Stimulated activated CD8-positive, alpha-beta memory T cell treated with anti-CD3 and anti-CD28 coated beads, Interleukin-7, amount 100 ng/mL, for 48 hours (primary cell): ENCODE results near the gene OPTC.
A peak's percentile ranks its signal among the peaks of the same experiment; 100 is the strongest.

Source experiments
- DNase-seq, 2 donors: peaks; one replicate each; pipeline ENCODE4 v3.0.0-alpha.2; 2020; ENCODE audit warnings: low read depth in 1 of 2; ENCODE audit errors: extremely low read depth in 1 of 2

OPTC gene

GRCh38 chr1:203490607-203491006 is 3.3 kb upstream of the OPTC start:
- no peak for DNase-seq

- no peak for DNase-seq
Measured at GRCh38 chr1:203491664-203492063, 2.3 kb upstream of the OPTC start.

GRCh38 chr1:203492082-203492747 is 1.7 kb upstream of the OPTC start:
- DNase-seq, result no peak

GRCh38 chr1:203492748-203493130 is 1.2 kb upstream of the OPTC start:
- DNase-seq, result no peak

- DNase-seq, result no peak
Measured at GRCh38 chr1:203495845-203496244, 1.9 kb downstream of the OPTC start.

- no peak for DNase-seq
Measured at GRCh38 chr1:203497269-203497777, 3.4 kb downstream of the OPTC start.

GRCh38 chr1:203499643-203500278 is 5.8 kb downstream of the OPTC start:
- DNase-seq, result no peak

- no peak for DNase-seq
Measured at GRCh38 chr1:203500279-203500678, 6.3 kb downstream of the OPTC start.

- DNase-seq, result no peak
Measured at GRCh38 chr1:203503836-203504235, 9.9 kb downstream of the OPTC start.

- DNase-seq, result peak; percentile 24 to 50
Measured at GRCh38 chr1:203504400-203505250, 10.7 kb downstream of the OPTC start.

- DNase-seq, result no peak
Measured at GRCh38 chr1:203505526-203506204, 11.7 kb downstream of the OPTC start.

- no peak for DNase-seq
Measured at GRCh38 chr1:203506858-203507626, 13.1 kb downstream of the OPTC start.

- DNase-seq, result no peak
Measured at GRCh38 chr1:203507759-203508158, 13.8 kb downstream of the OPTC start.

GRCh38 chr1:203508463-203509073 is 14.6 kb downstream of the OPTC start:
- no peak for DNase-seq

GRCh38 chr1:203509135-203509534 is 15.2 kb downstream of the OPTC start:
- DNase-seq, result no peak

- no peak for DNase-seq
Measured at GRCh38 chr1:203511513-203511912, 17.6 kb downstream of the OPTC start.

- no peak for DNase-seq
Measured at GRCh38 chr1:203511930-203512329, 18.0 kb downstream of the OPTC start.

GRCh38 chr1:203512517-203512847 is 18.5 kb downstream of the OPTC start:
- no peak for DNase-seq

- peak in 1 of 2 donors; percentile 28 for DNase-seq
Measured at GRCh38 chr1:203512848-203513584, 19.1 kb downstream of the OPTC start.
